ENCODE results near the gene SLX4IP.

SLX4IP gene

DNA sequence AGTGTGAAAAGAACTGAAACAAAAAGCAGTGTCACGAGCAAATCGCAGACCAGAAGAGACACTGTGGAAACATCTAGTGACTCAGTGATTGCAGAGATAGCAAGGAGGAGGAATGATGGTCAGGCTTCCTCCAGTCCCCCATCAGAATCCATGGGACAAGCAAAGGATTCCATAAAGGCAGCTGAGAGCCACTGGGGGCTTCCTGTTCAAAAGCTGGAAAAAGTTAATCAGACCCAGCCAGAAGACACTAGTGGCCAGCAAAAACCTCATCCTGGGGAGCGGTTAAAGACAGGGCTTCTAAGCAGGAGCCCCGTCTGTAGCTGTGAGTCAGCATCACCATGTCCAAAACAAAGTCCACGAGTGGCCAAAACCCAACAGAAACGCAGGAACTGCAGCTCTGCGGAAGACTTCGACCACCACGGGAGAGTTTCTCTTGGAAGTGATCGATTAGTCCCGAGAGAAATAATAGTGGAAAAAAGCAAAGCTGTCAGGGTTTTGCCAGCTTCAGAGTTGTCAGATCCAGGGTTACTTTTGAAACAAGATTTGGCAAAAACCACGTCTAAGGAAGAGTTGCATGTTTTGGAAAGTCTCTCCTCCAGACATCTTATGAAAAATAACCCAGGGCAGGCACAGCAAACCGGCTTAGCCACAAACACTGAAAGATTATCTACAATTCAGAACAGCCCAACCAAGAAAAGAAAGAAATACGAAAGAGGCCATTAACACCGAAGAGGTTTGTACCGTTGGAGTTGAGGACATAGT is 187.7 kb downstream of the SLX4IP start:
- CTCF ChIA-PET, result no interaction called here
- no peak for TF ChIP-seq ZNF416 (tag by site-specific recombination; IDR thresholded peaks at IDR 0.05)
- no peak overlapping the region for H3K4me3 ChIP-seq (ENCODE audit: low read depth, low read length)
- POLR2A ChIA-PET, result interaction anchor here (1.4 kb wide), 1 partner anchor 102 kb away, joined by 3 read pairs; no protein-coding TSS in a partner anchor
- peaks cover 10% of the 10 kb centered on the region for H3K4me1 ChIP-seq (ENCODE audit: control insufficient read depth, insufficient read depth, low read length)
- H3K36me3 ChIP-seq (ENCODE audit: control insufficient read depth in 2 of 2, insufficient read depth in 1 of 2, low read length in 2 of 2), result no peaks in the 10 kb centered on the region
- no peaks in the 10 kb centered on the region for H3K9me3 ChIP-seq (ENCODE audit: control insufficient read depth, insufficient read depth, low read depth, low read length)
- no peak overlapping the region for H3K27ac ChIP-seq (ENCODE audit: extremely low read depth, low read depth, low read length)

- Histone ChIP-seq H3K9me3 (ENCODE audit: control insufficient read depth, insufficient read depth, low read depth, low read length) (no peaks in the 10 kb centered on the region), H3K36me3 (ENCODE audit: control insufficient read depth in 2 of 2, insufficient read depth in 1 of 2, low read length in 2 of 2) (no peaks in the 10 kb centered on the region), H3K4me1 (ENCODE audit: control insufficient read depth, insufficient read depth, low read length) (no peaks in the 10 kb centered on the region; the same call in 1 of the 2 replicates), H3K27ac (ENCODE audit: extremely low read depth, low read depth, low read length) (no peak overlapping the region), H3K4me3 (ENCODE audit: low read depth, low read length) (no peak overlapping the region)
- ChIA-PET POLR2A (no interaction called here), CTCF (no interaction called here)
- TF ChIP-seq ZNF658 (tag by site-specific recombination; IDR thresholded peaks at IDR 0.05) (no peak), ZXDB (tag by site-specific recombination; IDR thresholded peaks at IDR 0.05) (no peak), GFI1B (tag by site-specific recombination; IDR thresholded peaks at IDR 0.05) (no peak), ZBTB17 (tag by site-specific recombination; IDR thresholded peaks at IDR 0.05) (no peak), ZNF202 (tag by site-specific recombination; IDR thresholded peaks at IDR 0.05; ENCODE audit: borderline replicate concordance) (no peak), ZNF654 (tag by site-specific recombination; IDR thresholded peaks at IDR 0.05; ENCODE audit: low read depth) (no peak), ZNF366 (tag by site-specific recombination; conservative IDR thresholded peaks at IDR 0.05) (no peak), KLF7 (tag by site-specific recombination; IDR thresholded peaks at IDR 0.05; ENCODE audit: borderline replicate concordance) (no peak), KLF1 (tag by site-specific recombination; IDR thresholded peaks at IDR 0.05) (no peak), ZNF274 (IDR thresholded peaks at IDR 0.05; ENCODE audit: low read length) (no peak), ZNF274 (tag by site-specific recombination; IDR thresholded peaks at IDR 0.05; ENCODE audit: borderline replicate concordance) (no peak), ZNF521 (tag by site-specific recombination; IDR thresholded peaks at IDR 0.05) (no peak), KLF10 (tag by site-specific recombination; IDR thresholded peaks at IDR 0.05) (no peak), SCRT2 (tag by site-specific recombination; IDR thresholded peaks at IDR 0.05) (no peak), ZFP69B (tag by site-specific recombination; IDR thresholded peaks at IDR 0.05) (no peak), ZNF169 (tag by site-specific recombination; IDR thresholded peaks at IDR 0.05) (no peak), ZNF449 (tag by site-specific recombination; IDR thresholded peaks at IDR 0.05) (no peak), ZNF549 (tag by site-specific recombination; IDR thresholded peaks at IDR 0.05) (no peak), ZBTB21 (tag by site-specific recombination; IDR thresholded peaks at IDR 0.05) (no peak)
- TF ChIP-seq, protein P1, sequence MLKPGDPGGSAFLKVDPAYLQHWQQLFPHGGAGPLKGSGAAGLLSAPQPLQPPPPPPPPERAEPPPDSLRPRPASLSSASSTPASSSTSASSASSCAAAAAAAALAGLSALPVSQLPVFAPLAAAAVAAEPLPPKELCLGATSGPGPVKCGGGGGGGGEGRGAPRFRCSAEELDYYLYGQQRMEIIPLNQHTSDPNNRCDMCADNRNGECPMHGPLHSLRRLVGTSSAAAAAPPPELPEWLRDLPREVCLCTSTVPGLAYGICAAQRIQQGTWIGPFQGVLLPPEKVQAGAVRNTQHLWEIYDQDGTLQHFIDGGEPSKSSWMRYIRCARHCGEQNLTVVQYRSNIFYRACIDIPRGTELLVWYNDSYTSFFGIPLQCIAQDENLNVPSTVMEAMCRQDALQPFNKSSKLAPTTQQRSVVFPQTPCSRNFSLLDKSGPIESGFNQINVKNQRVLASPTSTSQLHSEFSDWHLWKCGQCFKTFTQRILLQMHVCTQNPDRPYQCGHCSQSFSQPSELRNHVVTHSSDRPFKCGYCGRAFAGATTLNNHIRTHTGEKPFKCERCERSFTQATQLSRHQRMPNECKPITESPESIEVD (tag by site-specific recombination; IDR thresholded peaks at IDR 0.05), result no peak
Measured at GRCh38 chr20:10625641-10626040, 190.5 kb downstream of the SLX4IP start.

All from HEK293 (cell line).